Immature natural killer cell (primary cell): ENCODE data around the gene TMEM145. TPM values are rescaled to one million over a fixed set of nuclear protein-coding genes. Genes with fewer than 3 reads are reported as not detected.

Source experiments
- DNase-seq, 3 donors: peaks; one replicate each; pipeline ENCODE4 v3.0.0; 2022; ENCODE audit warnings: mixed read lengths in 1 of 3
- H3K27ac Mint-ChIP-seq, 6 donors: one replicate each; pipeline ENCODE4 v1.8.0; 2020; ENCODE audit warnings: mixed read lengths in 6 of 6, mild to moderate bottlenecking in 5 of 6, inconsistent platforms in 4 of 6, moderate library complexity in 3 of 6
- H3K27me3 Mint-ChIP-seq, 3 donors: one replicate each; pipeline ENCODE4 v1.8.0; 2020 to 2021; ENCODE audit warnings: low read depth in 3 of 3, mild to moderate bottlenecking in 3 of 3, mixed read lengths in 3 of 3, moderate library complexity in 3 of 3, inconsistent platforms in 1 of 3
- H3K36me3 Mint-ChIP-seq, 3 donors: one replicate each; pipeline ENCODE4 v1.8.0; 2020; ENCODE audit warnings: mixed read lengths in 3 of 3, inconsistent platforms in 2 of 3, mild to moderate bottlenecking in 2 of 3
- H3K4me1 Mint-ChIP-seq, 2 donors: one replicate each; pipeline ENCODE4 v1.8.0; 2020; ENCODE audit warnings: inconsistent platforms in 2 of 2, mild to moderate bottlenecking in 2 of 2, mixed read lengths in 2 of 2, moderate library complexity in 1 of 2
- H3K4me3 Mint-ChIP-seq, 5 donors: one replicate each; pipeline ENCODE4 v1.8.0; 2020; ENCODE audit warnings: mild to moderate bottlenecking in 5 of 5, mixed read lengths in 5 of 5, inconsistent platforms in 3 of 5, moderate library complexity in 3 of 5
- H3K9me3 Mint-ChIP-seq, 6 donors: one replicate each; pipeline ENCODE4 v1.8.0; 2020; ENCODE audit warnings: mild to moderate bottlenecking in 6 of 6, mixed read lengths in 6 of 6, inconsistent platforms in 4 of 6, moderate library complexity in 3 of 6
- polyA plus RNA-seq, 3 donors: library from polyadenylated mRNA; unstranded; fragments of 300-500 nt; fragmentation: Illumina TruSeq; gene quantifications; one replicate each; pipeline ENCODE4 v1.2.3, GENCODE V29; 2021

Gene TMEM145
- polyA plus RNA-seq, 3 donors from 2014 or later: not detected

DNA sequence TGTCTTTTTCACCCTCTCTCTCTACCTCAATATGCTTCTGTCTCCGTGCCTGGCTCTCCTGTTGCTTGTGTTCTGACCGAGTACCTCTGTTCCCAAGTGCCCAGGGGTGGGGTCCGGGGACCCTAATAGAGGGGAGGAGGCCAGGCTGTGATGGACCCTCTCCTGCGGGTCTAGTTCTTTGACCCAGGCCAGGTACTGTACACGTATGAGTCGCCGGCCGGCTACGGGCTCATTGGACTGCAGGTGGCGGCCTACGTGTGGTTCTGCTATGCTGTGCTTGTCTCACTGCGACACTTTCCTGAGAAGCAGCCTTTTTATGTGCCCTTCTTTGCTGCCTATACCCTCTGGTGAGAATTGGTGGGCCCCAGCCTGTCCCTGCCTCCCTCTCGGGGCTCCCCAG is 4.4 kb downstream of the TMEM145 start:
- H3K36me3 Mint-ChIP-seq: no peaks in the 10 kb centered on the region
- DNase-seq: no peak
- H3K4me1 Mint-ChIP-seq: peaks cover 23 to 25% of the 10 kb centered on the region in 2 donors
- H3K27me3 Mint-ChIP-seq: peaks cover 9 to 11% (median 10%) of the 10 kb centered on the region in 3 donors
- H3K4me3 Mint-ChIP-seq: peak overlapping the region in 1 of 5 donors; percentile 73
- H3K27ac Mint-ChIP-seq: no peak overlapping the region
- H3K9me3 Mint-ChIP-seq: no peaks in the 10 kb centered on the region

DNA sequence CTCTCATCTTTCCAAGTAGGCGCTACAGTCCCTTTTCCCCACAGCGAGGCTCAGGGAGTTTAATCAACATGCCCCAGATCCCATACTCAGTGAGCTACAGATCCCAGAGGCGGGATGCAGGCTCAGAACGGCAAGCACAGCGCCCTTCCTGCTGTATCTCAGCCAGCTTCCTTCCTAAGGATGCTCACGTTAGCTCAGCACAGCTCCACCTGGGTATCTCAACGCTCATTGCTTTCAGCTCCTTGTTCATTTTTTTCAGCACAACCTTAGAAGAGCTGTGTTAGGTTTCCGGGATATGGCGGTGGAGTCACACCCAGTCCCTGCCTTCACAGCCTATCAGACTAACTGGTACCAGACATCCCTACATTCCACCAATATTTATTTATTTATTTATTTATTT is 9.2 kb downstream of the TMEM145 start:
- no peak for DNase-seq
- Mint-ChIP-seq H3K27ac (no peak overlapping the region), H3K4me3 (peak overlapping the region in 2 of 5 donors; percentile 20 to 51), H3K36me3 (peaks cover 3 to 5% (median 4%) of the 10 kb centered on the region in 3 donors), H3K4me1 (peaks cover 21 to 26% of the 10 kb centered on the region in 2 donors), H3K27me3 (peaks cover 7 to 11% (median 7%) of the 10 kb centered on the region in 3 donors), H3K9me3 (no peaks in the 10 kb centered on the region)

DNA sequence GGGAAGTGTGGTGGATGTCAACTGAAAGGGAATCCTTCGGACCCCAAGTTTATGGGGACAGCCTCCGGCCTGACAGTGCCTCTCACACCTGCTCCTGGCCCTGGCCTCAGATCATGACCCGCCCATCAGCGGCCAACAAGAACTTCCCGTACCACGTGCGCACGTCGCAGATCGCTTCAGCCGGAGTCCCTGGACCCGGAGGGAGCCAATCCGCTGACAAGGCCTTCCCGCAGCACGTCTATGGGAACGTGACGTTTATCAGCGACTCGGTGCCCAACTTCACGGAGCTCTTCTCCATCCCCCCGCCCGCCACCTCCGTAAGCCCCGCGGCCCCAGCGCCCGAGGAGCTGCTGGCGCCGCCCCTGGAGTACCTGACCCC is 10.4 kb downstream of the TMEM145 start:
- DNase-seq: no peak
- H3K36me3 Mint-ChIP-seq: peaks cover 3 to 5% (median 4%) of the 10 kb centered on the region in 3 donors
- peaks cover 7 to 11% (median 7%) of the 10 kb centered on the region in 3 donors for H3K27me3 Mint-ChIP-seq
- H3K27ac Mint-ChIP-seq: no peak overlapping the region
- H3K4me3 Mint-ChIP-seq: peak overlapping the region; percentile 41 to 77 (median 70)
- peaks cover 25 to 28% of the 10 kb centered on the region in 2 donors for H3K4me1 Mint-ChIP-seq
- H3K9me3 Mint-ChIP-seq: no peaks in the 10 kb centered on the region

- peak in 2 of 3 donors; percentile 15 to 16 for DNase-seq
- Mint-ChIP-seq H3K4me1 (peaks cover 25 to 28% of the 10 kb centered on the region in 2 donors), H3K27ac (no peak overlapping the region), H3K4me3 (no peak overlapping the region), H3K27me3 (peaks cover 7 to 11% (median 7%) of the 10 kb centered on the region in 3 donors), H3K9me3 (no peaks in the 10 kb centered on the region), H3K36me3 (peaks cover 3 to 5% (median 4%) of the 10 kb centered on the region in 3 donors)
Observed at GRCh38 chr19:42323852-42324654, 10.9 kb downstream of the TMEM145 start.

- no peaks in the 10 kb centered on the region for H3K9me3 Mint-ChIP-seq
- H3K4me3 Mint-ChIP-seq: peak overlapping the region; percentile 85 to 93 (median 91)
- peaks cover 7 to 11% (median 7%) of the 10 kb centered on the region in 3 donors for H3K27me3 Mint-ChIP-seq
- no peak for DNase-seq
- peaks cover 25 to 28% of the 10 kb centered on the region in 2 donors for H3K4me1 Mint-ChIP-seq
- peaks cover 3 to 5% (median 4%) of the 10 kb centered on the region in 3 donors for H3K36me3 Mint-ChIP-seq
- peak overlapping the region; percentile 34 to 88 (median 75) for H3K27ac Mint-ChIP-seq
Observed at GRCh38 chr19:42324655-42325307, 11.7 kb downstream of the TMEM145 start.

- peak within 1 kb of the TSS; percentile 85 to 93 (median 91) for H3K4me3 Mint-ChIP-seq
- H3K36me3 Mint-ChIP-seq: peaks cover 3 to 5% (median 4%) of the 10 kb centered on the region in 3 donors
- H3K4me1 Mint-ChIP-seq: peaks cover 25 to 28% of the 10 kb centered on the region in 2 donors
- peaks cover 7 to 11% (median 7%) of the 10 kb centered on the region in 3 donors for H3K27me3 Mint-ChIP-seq
- H3K9me3 Mint-ChIP-seq: no peaks in the 10 kb centered on the region
- DNase-seq: peak; percentile 98 to 99 (median 98)
- peak within 1 kb of the TSS; percentile 34 to 88 (median 75) for H3K27ac Mint-ChIP-seq
Observed at GRCh38 chr19:42325308-42325895, 12.3 kb downstream of the TMEM145 start, which contains the start of gene MEGF8. MEGF8 (plus strand) TSS chr19:42325635; CDS start chr19:42326244, 609 bp downstream.

- peaks cover 25 to 28% of the 10 kb centered on the region in 2 donors for H3K4me1 Mint-ChIP-seq
- H3K27me3 Mint-ChIP-seq: peaks cover 7 to 9% (median 7%) of the 10 kb centered on the region in 3 donors
- DNase-seq: peak in 2 of 3 donors; percentile 21 to 22
- H3K9me3 Mint-ChIP-seq: no peaks in the 10 kb centered on the region
- peak overlapping the region; percentile 34 to 87 (median 66) for H3K27ac Mint-ChIP-seq
- peaks cover 3 to 5% (median 4%) of the 10 kb centered on the region in 3 donors for H3K36me3 Mint-ChIP-seq
- H3K4me3 Mint-ChIP-seq: peak overlapping the region; percentile 85 to 93 (median 91)
Observed at GRCh38 chr19:42325896-42326771, 13.0 kb downstream of the TMEM145 start.

DNA sequence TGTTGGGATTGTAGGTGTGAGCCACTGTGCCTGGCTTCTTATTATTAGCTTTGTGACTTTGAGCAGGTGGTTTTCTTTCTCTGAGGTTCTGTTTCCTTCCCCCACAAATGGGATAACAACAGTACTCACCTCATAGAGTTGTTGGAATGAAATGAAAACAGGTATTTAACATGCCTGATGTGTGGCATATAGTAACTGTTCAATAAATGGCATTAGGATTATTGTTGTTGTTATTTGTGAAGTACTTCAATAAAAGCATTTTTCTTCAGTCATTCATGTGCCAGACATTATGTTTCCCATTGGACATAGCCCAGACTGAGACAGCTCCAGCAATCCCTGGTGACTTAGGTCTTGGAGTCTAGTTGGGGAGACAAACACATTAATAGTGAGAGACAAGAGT is 13.9 kb downstream of the TMEM145 start:
- Mint-ChIP-seq H3K27me3 (peaks cover 7 to 9% (median 7%) of the 10 kb centered on the region in 3 donors), H3K4me1 (peaks cover 25 to 28% of the 10 kb centered on the region in 2 donors), H3K9me3 (no peaks in the 10 kb centered on the region), H3K27ac (peak overlapping the region in 2 of 6 donors; percentile 35 to 47), H3K36me3 (peaks cover 3 to 5% (median 4%) of the 10 kb centered on the region in 3 donors), H3K4me3 (peak overlapping the region; percentile 39 to 93 (median 85))
- no peak for DNase-seq

- H3K4me3 Mint-ChIP-seq: peak overlapping the region in 3 of 5 donors; percentile 3 to 93 (median 85)
- H3K27ac Mint-ChIP-seq: no peak overlapping the region
- H3K36me3 Mint-ChIP-seq: peaks cover 3 to 5% (median 4%) of the 10 kb centered on the region in 3 donors
- peaks cover 6 to 9% (median 7%) of the 10 kb centered on the region in 3 donors for H3K27me3 Mint-ChIP-seq
- peaks cover 25 to 28% of the 10 kb centered on the region in 2 donors for H3K4me1 Mint-ChIP-seq
- no peaks in the 10 kb centered on the region for H3K9me3 Mint-ChIP-seq
- DNase-seq: no peak
Observed at GRCh38 chr19:42327381-42327780, 14.3 kb downstream of the TMEM145 start.

GRCh38 chr19:42328106-42328505 is 15.0 kb downstream of the TMEM145 start:
- H3K4me1 Mint-ChIP-seq: peaks cover 25 to 28% of the 10 kb centered on the region in 2 donors
- H3K36me3 Mint-ChIP-seq: peaks cover 3 to 5% (median 4%) of the 10 kb centered on the region in 3 donors
- DNase-seq: no peak
- no peak overlapping the region for H3K4me3 Mint-ChIP-seq
- peaks cover 5 to 9% (median 7%) of the 10 kb centered on the region in 3 donors for H3K27me3 Mint-ChIP-seq
- no peaks in the 10 kb centered on the region for H3K9me3 Mint-ChIP-seq
- peak overlapping the region in 1 of 6 donors; percentile 30 for H3K27ac Mint-ChIP-seq

GRCh38 chr19:42328854-42329253 is 15.7 kb downstream of the TMEM145 start:
- H3K4me3 Mint-ChIP-seq: no peak overlapping the region
- H3K27me3 Mint-ChIP-seq: peaks cover 5 to 9% (median 7%) of the 10 kb centered on the region in 3 donors
- no peak overlapping the region for H3K27ac Mint-ChIP-seq
- DNase-seq: no peak
- peaks cover 3 to 5% (median 4%) of the 10 kb centered on the region in 3 donors for H3K36me3 Mint-ChIP-seq
- peaks cover 22 to 28% of the 10 kb centered on the region in 2 donors for H3K4me1 Mint-ChIP-seq
- no peaks in the 10 kb centered on the region for H3K9me3 Mint-ChIP-seq

DNA sequence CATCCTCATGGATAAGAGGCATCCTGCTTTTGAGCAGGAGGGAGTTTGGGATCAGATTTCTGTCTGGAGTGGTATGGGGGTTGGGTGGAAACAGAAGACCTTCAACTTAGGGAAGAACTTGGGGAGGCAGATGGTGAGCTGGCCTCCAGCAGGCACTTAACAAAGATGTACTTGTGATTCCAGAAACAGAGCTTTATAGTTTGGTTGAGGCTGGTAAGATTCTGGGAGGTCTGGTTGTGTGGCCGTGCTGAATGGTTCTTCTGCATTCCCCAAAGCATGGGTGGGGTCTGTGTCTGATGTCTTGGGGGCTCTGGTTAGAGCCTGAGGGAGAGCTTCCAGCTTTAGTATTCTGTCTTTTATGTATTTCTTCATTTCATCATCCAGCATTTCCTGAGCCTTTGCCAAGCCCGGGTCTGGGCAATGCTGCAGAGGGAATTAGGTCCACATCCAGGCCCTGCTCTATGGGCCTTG is 17.2 kb downstream of the TMEM145 start:
- H3K27ac Mint-ChIP-seq: peak overlapping the region in 1 of 6 donors; percentile 38
- H3K4me3 Mint-ChIP-seq: no peak overlapping the region
- H3K27me3 Mint-ChIP-seq: peaks cover under 1 to 2% (median under 1%) of the 10 kb centered on the region in 3 donors
- peaks cover 0 to under 1% (median 0%) of the 10 kb centered on the region in 3 donors for H3K36me3 Mint-ChIP-seq
- no peaks in the 10 kb centered on the region for H3K9me3 Mint-ChIP-seq
- DNase-seq: no peak
- H3K4me1 Mint-ChIP-seq: peaks cover 15 to 21% of the 10 kb centered on the region in 2 donors
